ENCODE results near the gene TRIM69.
"Not testable (repeated sequence)": the region's sequence is repeated elsewhere in the genome, so short reads cannot be mapped to it uniquely, and the experiment has no call there.

- not testable (repeated sequence) for TF ChIP-seq REST (IDR thresholded peaks at IDR 0.05; ENCODE audit: borderline replicate concordance); EZH2 (IDR thresholded peaks at IDR 0.05; ENCODE audit: borderline replicate concordance, insufficient read depth, low read length, poor library complexity, severe bottlenecking); TAF1 (IDR thresholded peaks at IDR 0.05; ENCODE audit: low read depth); CTCF (IDR thresholded peaks at IDR 0.05; ENCODE audit: poor library complexity, severe bottlenecking); EP300 (conservative IDR thresholded peaks at IDR 0.05; ENCODE audit: poor library complexity, severe bottlenecking); MXI1 (conservative IDR thresholded peaks at IDR 0.05; ENCODE audit: poor library complexity, severe bottlenecking); POLR2AphosphoS5 (IDR thresholded peaks at IDR 0.05); SMC3 (conservative IDR thresholded peaks at IDR 0.05; ENCODE audit: poor library complexity); RAD21 (conservative IDR thresholded peaks at IDR 0.05)
Observed at GRCh38 chr15:44739222-44739847, 3.0 kb downstream of the TRIM69 start.
